GM12878 (cell line): Measurements from ENCODE around the gene OR5C1. TPM values are rescaled to one million over a fixed set of nuclear protein-coding genes. Genes with fewer than 3 reads are reported as not detected.

Source experiments
- ATAC-seq: fragments of 200-7000 bp; cut with Tn5 transposase; 3 replicates; pipeline ENCODE4 v1.9.1; 2020; ENCODE audit warnings: mild to moderate bottlenecking, moderate library complexity
- BruUV-seq: library from RNA; stranded (reverse); fragments of 400-500 nt; replicated peaks from 2 replicates; lab custom pipeline; 2021; lab: Mats Ljungman, UMichigan
- CTCF ChIA-PET: fragments of 300-600 bp; sonication (Branson Sonifier 250); formaldehyde crosslinking; extraction: SDS; loops from one replicate; lab custom pipeline; 2021; ENCODE audit warnings: inconsistent platforms; lab: Yijun Ruan, JAX
- POLR2A ChIA-PET: fragments of 350-600 bp; formaldehyde crosslinking; extraction: SDS; loops from one replicate; lab custom pipeline; 2021; ENCODE audit warnings: inconsistent platforms; lab: Charles Lee
- RAD21 ChIA-PET: fragments of 300-600 bp; sonication (Branson Sonifier 250); formaldehyde crosslinking; loops from one replicate; lab custom pipeline; 2023; ENCODE audit warnings: antibody characterized with exemption; ENCODE audit not compliant: unreplicated experiment; lab: Charles Lee
- SMC1A ChIA-PET: fragments of 300-600 bp; sonication (Branson Sonifier 250); formaldehyde crosslinking; loops from one replicate; lab custom pipeline; 2023; ENCODE audit not compliant: unreplicated experiment, uncharacterized antibody; lab: Charles Lee
- DNase-seq: peaks from one replicate; pipeline ENCODE4 v3.0.0-alpha.2; 2011; ENCODE audit warnings: low read depth, low spot score
- FAIRE-seq: peaks from 3 replicates; lab custom pipeline; 2011; peaks lifted over from hg19 to GRCh38; lab: Jason Lieb, UNC
- H2AFZ ChIP-seq: 2 replicates; pipeline ENCODE4 v1.6.0; 2011; ENCODE audit warnings: low read depth, low read length, control low read depth; ENCODE audit not compliant: control insufficient read depth
- H3K27ac ChIP-seq: 2 replicates; pipeline ENCODE4 v1.5.1; 2011; ENCODE audit warnings: control low read depth; ENCODE audit not compliant: control insufficient read depth, insufficient read depth
- H3K27me3 ChIP-seq, 2 experiments: replicated peaks in 1 of 2; 2 replicates each; pipeline versions ENCODE4 v1.6.0 to v1.6.1; 2011; ENCODE audit warnings: low read length in 1 of 2; ENCODE audit not compliant: control insufficient read depth in 2 of 2, insufficient read depth in 2 of 2
- H3K36me3 ChIP-seq, 2 experiments: 2 replicates each; pipeline ENCODE4 v1.5.1; 2011; ENCODE audit warnings: low read length in 1 of 2; ENCODE audit not compliant: control insufficient read depth in 2 of 2, insufficient read depth in 2 of 2
- H3K4me1 ChIP-seq: 2 replicates; pipeline ENCODE4 v1.6.1; 2011; ENCODE audit warnings: mild to moderate bottlenecking, low read length, moderate library complexity, mixed read lengths; ENCODE audit not compliant: control insufficient read depth, insufficient read depth
- H3K4me2 ChIP-seq: 2 replicates; pipeline ENCODE4 v1.6.0; 2011; ENCODE audit warnings: control low read depth; ENCODE audit not compliant: control insufficient read depth, insufficient read depth
- H3K4me3 ChIP-seq: fragments of 200-600 bp; sonication (generic); 2 replicates; pipeline ENCODE4 v1.5.1; 2016
- H3K79me2 ChIP-seq: 2 replicates; pipeline ENCODE4 v1.6.0; 2011; ENCODE audit warnings: low read length; ENCODE audit not compliant: control insufficient read depth, insufficient read depth
- H3K9ac ChIP-seq: 2 replicates; pipeline ENCODE4 v1.8.0; 2011; ENCODE audit warnings: low read length, control low read depth, mixed read lengths; ENCODE audit not compliant: control insufficient read depth, insufficient read depth
- H3K9me3 ChIP-seq: replicated peaks from 3 replicates; pipeline ENCODE4 v1.5.1; 2011; ENCODE audit warnings: mild to moderate bottlenecking, low read length; ENCODE audit not compliant: control insufficient read depth, insufficient read depth
- H4K20me1 ChIP-seq: 2 replicates; pipeline ENCODE4 v1.6.0; 2011; ENCODE audit not compliant: control insufficient read depth, insufficient read depth
- FOS ChIP-seq: IDR thresholded peaks from 3 replicates; pipeline ENCODE4 v1.6.1; 2011; ENCODE audit warnings: borderline replicate concordance; ENCODE audit not compliant: insufficient read length; ENCODE audit errors: extremely low read depth
- RAD21 ChIP-seq: IDR thresholded peaks from 2 replicates; pipeline ENCODE4 v1.6.1; 2011; ENCODE audit warnings: mild to moderate bottlenecking, low read depth, low read length, moderate library complexity; ENCODE audit not compliant: insufficient read depth
- RBBP5 ChIP-seq: fragments of 200-600 bp; sonication (generic); conservative IDR thresholded peaks from 2 replicates; pipeline ENCODE4 v1.6.1; 2016
- SIN3A ChIP-seq: IDR thresholded peaks from 2 replicates; pipeline ENCODE4 v1.6.1; 2012; ENCODE audit warnings: low read depth, low read length, improper control_type of control experiment
- SIX5 ChIP-seq: IDR thresholded peaks from 2 replicates; pipeline ENCODE4 v1.6.1; 2011; ENCODE audit warnings: mild to moderate bottlenecking, low read depth, low read length, moderate library complexity; ENCODE audit not compliant: severe bottlenecking
- TCF12 ChIP-seq: IDR thresholded peaks from 2 replicates; pipeline ENCODE4 v1.6.1; 2011; ENCODE audit warnings: low read depth, mild to moderate bottlenecking, low read length
- WRNIP1 ChIP-seq: IDR thresholded peaks from 2 replicates; pipeline ENCODE4 v1.6.1; 2011; ENCODE audit warnings: low read depth, low read length, improper control_type of control experiment, borderline replicate concordance
- in situ Hi-C: fragments of 300-500 bp; cut with MboI; formaldehyde crosslinking; loops from 9 replicates; pipeline ENCODE4 v1.14.3; 2018; ENCODE audit warnings: mixed read lengths
- intact Hi-C: fragments of 100-400 bp; cut with micrococcal nuclease; formaldehyde crosslinking; loops from one replicate; pipeline ENCODE4 v1.14.2; 2022; ENCODE audit not compliant: unreplicated experiment
- polyA plus RNA-seq, 11 experiments: library from polyadenylated mRNA; depleted of rRNA in 4 of 11; unstranded in 6 of 11; stranded (reverse) in 5 of 11; fragments of >200 nt; fragmentation: Nextera tagmentation in 4 of 11; fragmentation: Illumina TruSeq in 1 of 11; extraction: Ambion mirVana in 4 of 11; extraction: Trizol in 1 of 11; gene quantifications; 1 replicate in 1 of 11; 2 replicates in 10 of 11; pipeline versions ENCODE4 v1.2.1 to v1.2.3, GENCODE V29; 2011 to 2016; ENCODE audit warnings: inconsistent platforms in 2 of 11, missing spikeins in 2 of 11, low read depth in 1 of 11
- total RNA-seq, 4 experiments: library from RNA; depleted of rRNA in 3 of 4; stranded (reverse); fragments of >200 nt in 3 of 4; fragmentation: Illumina TruSeq in 1 of 4; extraction: Trizol in 1 of 4; gene quantifications; 2 replicates each; pipeline versions ENCODE4 v1.2.1 to v1.2.3, GENCODE V29; 2013 to 2021
- TF ChIP-seq, protein P1 (sequence below): fragments of 450-650 bp; IDR thresholded peaks from 2 replicates; pipeline ENCODE4 v1.6.1; 2017; ENCODE audit warnings: mild to moderate bottlenecking, low read depth, inconsistent platforms; ENCODE audit not compliant: poor library complexity, severe bottlenecking
- TF ChIP-seq, protein P2 (sequence below): fragments of 450-650 bp; IDR thresholded peaks from 2 replicates; pipeline ENCODE4 v1.6.1; 2018; ENCODE audit warnings: mild to moderate bottlenecking, low read depth, moderate library complexity; ENCODE audit not compliant: partially characterized antibody
- TF ChIP-seq, protein P3 (sequence below): IDR thresholded peaks from 2 replicates; pipeline ENCODE4 v1.6.1; 2012; ENCODE audit warnings: improper control_type of control experiment, low read depth, low read length; ENCODE audit not compliant: insufficient replicate concordance
- TF ChIP-seq, protein P4 (sequence below): fragments of 450-650 bp; IDR thresholded peaks from 2 replicates; pipeline ENCODE4 v1.6.1; 2016; ENCODE audit warnings: mild to moderate bottlenecking

The OR5C1 gene
- total and polyA plus RNA-seq, 10 of the 15 experiments (the other 5 are each of a cell fraction or from before 2014, with no cell fraction given): not detected

DNA sequence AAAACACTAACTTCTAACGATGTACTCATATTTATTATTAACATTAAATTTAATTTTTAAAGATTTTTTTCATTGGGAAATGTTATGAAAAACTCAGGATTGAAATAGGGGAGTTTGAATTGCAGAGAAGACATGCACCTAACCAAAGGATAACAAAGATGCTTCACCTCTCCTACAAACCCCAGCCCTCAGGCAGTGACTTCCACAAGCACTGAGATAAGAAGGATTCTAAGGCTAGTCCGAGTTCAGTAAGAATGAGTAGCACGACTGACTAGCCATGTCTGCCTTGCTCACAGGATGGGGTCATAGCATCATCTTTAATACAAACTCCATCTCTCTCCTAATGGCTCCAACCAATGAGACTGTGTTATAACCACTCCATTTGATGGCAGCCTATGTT lies 7.1 kb upstream of the OR5C1 start (continued):
- TF ChIP-seq, protein P1, sequence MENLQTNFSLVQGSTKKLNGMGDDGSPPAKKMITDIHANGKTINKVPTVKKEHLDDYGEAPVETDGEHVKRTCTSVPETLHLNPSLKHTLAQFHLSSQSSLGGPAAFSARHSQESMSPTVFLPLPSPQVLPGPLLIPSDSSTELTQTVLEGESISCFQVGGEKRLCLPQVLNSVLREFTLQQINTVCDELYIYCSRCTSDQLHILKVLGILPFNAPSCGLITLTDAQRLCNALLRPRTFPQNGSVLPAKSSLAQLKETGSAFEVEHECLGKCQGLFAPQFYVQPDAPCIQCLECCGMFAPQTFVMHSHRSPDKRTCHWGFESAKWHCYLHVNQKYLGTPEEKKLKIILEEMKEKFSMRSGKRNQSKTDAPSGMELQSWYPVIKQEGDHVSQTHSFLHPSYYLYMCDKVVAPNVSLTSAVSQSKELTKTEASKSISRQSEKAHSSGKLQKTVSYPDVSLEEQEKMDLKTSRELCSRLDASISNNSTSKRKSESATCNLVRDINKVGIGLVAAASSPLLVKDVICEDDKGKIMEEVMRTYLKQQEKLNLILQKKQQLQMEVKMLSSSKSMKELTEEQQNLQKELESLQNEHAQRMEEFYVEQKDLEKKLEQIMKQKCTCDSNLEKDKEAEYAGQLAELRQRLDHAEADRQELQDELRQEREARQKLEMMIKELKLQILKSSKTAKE: no peak

DNA sequence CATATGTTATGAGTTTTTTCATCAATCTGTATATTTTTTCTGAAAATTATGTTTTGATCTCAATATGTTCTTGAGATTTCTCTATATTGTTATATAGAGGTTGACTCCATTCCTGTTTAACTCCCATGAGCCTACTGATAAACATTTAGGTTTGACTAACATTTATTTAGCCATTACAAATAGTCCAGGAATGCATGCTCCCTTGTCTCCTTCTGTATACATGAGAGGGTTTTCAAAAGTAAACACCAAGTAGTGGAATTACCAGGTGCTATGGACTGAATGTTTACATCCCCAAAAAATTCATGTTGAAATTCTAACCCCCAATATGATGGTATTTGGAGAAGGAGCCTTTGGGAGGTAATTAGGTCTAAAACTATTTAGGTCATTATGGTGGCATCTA lies 3.5 kb upstream of the OR5C1 start:
- Histone ChIP-seq H3K9ac (no peak overlapping the region), H3K27ac (no peak overlapping the region), H3K9me3 (no peaks in the 10 kb centered on the region), H4K20me1 (no peaks in the 10 kb centered on the region), H2AFZ (no peak overlapping the region), H3K27me3 (peaks cover 0 to 1% of the 10 kb centered on the region in 2 experiments; a peak in 1 of 4 replicates), H3K36me3 (no peaks in the 10 kb centered on the region), H3K4me2 (no peak overlapping the region), H3K4me1 (no peaks in the 10 kb centered on the region), H3K79me2 (no peaks in the 10 kb centered on the region), H3K4me3 (no peak overlapping the region)
- no peak for FAIRE-seq
- intact Hi-C loops (no loop called here), in situ Hi-C loops (no loop called here)
- DNase-seq: no peak
- BruUV-seq: no TSS peak
- SMC1A ChIA-PET: no interaction called here
- no peak for ATAC-seq
- RAD21 ChIA-PET: no interaction called here
- CTCF ChIA-PET: no interaction called here
- POLR2A ChIA-PET: no interaction called here
- no peak for TF ChIP-seq RBBP5
- no peak for TF ChIP-seq WRNIP1
- no peak for TF ChIP-seq RAD21
- TF ChIP-seq TCF12: no peak
- TF ChIP-seq, protein P2, sequence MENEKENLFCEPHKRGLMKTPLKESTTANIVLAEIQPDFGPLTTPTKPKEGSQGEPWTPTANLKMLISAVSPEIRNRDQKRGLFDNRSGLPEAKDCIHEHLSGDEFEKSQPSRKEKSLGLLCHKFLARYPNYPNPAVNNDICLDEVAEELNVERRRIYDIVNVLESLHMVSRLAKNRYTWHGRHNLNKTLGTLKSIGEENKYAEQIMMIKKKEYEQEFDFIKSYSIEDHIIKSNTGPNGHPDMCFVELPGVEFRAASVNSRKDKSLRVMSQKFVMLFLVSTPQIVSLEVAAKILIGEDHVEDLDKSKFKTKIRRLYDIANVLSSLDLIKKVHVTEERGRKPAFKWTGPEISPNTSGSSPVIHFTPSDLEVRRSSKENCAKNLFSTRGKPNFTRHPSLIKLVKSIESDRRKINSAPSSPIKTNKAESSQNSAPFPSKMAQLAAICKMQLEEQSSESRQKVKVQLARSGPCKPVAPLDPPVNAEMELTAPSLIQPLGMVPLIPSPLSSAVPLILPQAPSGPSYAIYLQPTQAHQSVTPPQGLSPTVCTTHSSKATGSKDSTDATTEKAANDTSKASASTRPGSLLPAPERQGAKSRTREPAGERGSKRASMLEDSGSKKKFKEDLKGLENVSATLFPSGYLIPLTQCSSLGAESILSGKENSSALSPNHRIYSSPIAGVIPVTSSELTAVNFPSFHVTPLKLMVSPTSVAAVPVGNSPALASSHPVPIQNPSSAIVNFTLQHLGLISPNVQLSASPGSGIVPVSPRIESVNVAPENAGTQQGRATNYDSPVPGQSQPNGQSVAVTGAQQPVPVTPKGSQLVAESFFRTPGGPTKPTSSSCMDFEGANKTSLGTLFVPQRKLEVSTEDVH: no peak
- TF ChIP-seq SIX5: no peak
- TF ChIP-seq, protein P3, sequence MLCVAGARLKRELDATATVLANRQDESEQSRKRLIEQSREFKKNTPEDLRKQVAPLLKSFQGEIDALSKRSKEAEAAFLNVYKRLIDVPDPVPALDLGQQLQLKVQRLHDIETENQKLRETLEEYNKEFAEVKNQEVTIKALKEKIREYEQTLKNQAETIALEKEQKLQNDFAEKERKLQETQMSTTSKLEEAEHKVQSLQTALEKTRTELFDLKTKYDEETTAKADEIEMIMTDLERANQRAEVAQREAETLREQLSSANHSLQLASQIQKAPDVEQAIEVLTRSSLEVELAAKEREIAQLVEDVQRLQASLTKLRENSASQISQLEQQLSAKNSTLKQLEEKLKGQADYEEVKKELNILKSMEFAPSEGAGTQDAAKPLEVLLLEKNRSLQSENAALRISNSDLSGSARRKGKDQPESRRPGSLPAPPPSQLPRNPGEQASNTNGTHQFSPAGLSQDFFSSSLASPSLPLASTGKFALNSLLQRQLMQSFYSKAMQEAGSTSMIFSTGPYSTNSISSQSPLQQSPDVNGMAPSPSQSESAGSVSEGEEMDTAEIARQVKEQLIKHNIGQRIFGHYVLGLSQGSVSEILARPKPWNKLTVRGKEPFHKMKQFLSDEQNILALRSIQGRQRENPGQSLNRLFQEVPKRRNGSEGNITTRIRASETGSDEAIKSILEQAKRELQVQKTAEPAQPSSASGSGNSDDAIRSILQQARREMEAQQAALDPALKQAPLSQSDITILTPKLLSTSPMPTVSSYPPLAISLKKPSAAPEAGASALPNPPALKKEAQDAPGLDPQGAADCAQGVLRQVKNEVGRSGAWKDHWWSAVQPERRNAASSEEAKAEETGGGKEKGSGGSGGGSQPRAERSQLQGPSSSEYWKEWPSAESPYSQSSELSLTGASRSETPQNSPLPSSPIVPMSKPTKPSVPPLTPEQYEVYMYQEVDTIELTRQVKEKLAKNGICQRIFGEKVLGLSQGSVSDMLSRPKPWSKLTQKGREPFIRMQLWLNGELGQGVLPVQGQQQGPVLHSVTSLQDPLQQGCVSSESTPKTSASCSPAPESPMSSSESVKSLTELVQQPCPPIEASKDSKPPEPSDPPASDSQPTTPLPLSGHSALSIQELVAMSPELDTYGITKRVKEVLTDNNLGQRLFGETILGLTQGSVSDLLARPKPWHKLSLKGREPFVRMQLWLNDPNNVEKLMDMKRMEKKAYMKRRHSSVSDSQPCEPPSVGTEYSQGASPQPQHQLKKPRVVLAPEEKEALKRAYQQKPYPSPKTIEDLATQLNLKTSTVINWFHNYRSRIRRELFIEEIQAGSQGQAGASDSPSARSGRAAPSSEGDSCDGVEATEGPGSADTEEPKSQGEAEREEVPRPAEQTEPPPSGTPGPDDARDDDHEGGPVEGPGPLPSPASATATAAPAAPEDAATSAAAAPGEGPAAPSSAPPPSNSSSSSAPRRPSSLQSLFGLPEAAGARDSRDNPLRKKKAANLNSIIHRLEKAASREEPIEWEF: no peak
- TF ChIP-seq, protein P4, sequence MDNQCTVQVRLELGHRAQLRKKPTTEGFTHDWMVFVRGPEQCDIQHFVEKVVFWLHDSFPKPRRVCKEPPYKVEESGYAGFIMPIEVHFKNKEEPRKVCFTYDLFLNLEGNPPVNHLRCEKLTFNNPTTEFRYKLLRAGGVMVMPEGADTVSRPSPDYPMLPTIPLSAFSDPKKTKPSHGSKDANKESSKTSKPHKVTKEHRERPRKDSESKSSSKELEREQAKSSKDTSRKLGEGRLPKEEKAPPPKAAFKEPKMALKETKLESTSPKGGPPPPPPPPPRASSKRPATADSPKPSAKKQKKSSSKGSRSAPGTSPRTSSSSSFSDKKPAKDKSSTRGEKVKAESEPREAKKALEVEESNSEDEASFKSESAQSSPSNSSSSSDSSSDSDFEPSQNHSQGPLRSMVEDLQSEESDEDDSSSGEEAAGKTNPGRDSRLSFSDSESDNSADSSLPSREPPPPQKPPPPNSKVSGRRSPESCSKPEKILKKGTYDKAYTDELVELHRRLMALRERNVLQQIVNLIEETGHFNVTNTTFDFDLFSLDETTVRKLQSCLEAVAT: no peak
- TF ChIP-seq SIN3A: no peak
- no peak for TF ChIP-seq FOS
